ENCODE data around the gene MRPL24.

- TF ChIP-seq POLR2A (IDR thresholded peaks at IDR 0.05), result no peak
- TF ChIP-seq POLR2AphosphoS5 (IDR thresholded peaks at IDR 0.05), result no peak
Measured at GRCh38 chr1:156712626-156713025, 28.3 kb downstream of the MRPL24 start.
